GM12891 (cell line): ENCODE data around the gene TFB1M.

Source experiments
- PAX5 ChIP-seq: IDR thresholded peaks from 2 replicates; pipeline ENCODE4 v1.6.1; 2011; ENCODE audit warnings: low read length, moderate library complexity, mild to moderate bottlenecking; ENCODE audit not compliant: insufficient read depth, severe bottlenecking
- POLR2A ChIP-seq: IDR thresholded peaks from 2 replicates; pipeline ENCODE4 v1.6.1; 2011; ENCODE audit warnings: low read depth, low read length, control low read depth
- POLR2AphosphoS5 ChIP-seq: IDR thresholded peaks from 2 replicates; pipeline ENCODE4 v1.6.1; 2011; ENCODE audit warnings: low read depth, low read length, control low read depth
- POU2F2 ChIP-seq: IDR thresholded peaks from 2 replicates; pipeline ENCODE4 v1.6.1; 2011; ENCODE audit warnings: low read depth, mild to moderate bottlenecking, control low read depth, low read length, moderate library complexity
- TAF1 ChIP-seq: IDR thresholded peaks from 2 replicates; pipeline ENCODE4 v1.6.1; 2011; ENCODE audit warnings: low read depth, low read length, control low read depth

DNA sequence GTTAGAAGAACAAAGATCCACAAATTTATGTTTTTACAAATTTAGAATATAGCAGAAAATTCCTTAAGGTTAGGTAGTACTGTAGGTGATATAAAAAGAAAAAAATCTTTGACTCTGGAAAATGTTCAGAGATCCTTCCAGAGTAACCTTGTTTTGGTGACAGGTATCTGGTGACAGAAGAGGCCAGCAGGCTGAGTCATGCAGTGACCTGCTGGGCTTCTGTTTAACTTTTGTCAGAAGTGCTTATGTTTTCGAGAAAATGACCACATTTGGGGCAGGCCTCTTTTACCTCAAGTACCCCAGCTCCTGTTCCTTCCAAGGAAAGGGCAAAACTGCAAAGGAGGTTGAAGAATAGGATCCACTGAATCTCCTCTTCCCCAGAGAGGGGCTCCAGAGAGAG is 60.9 kb downstream of the TFB1M start:
- no peak for TF ChIP-seq POLR2A
- TF ChIP-seq POU2F2, result no peak
- no peak for TF ChIP-seq PAX5
- no peak for TF ChIP-seq POLR2AphosphoS5
- no peak for TF ChIP-seq TAF1
